GM23248 (cell line): Measurements from ENCODE around the gene PHLPP1. TPM values are rescaled to one million over a fixed set of nuclear protein-coding genes. Genes with fewer than 3 reads are reported as not detected.

Experiments
- DNase-seq: peaks from one replicate; pipeline ENCODE4 v3.0.0-alpha.2; 2015
- H2AFZ ChIP-seq: fragments of 200-600 bp; sonication (generic); 2 replicates; pipeline ENCODE4 v1.6.1; 2016; ENCODE audit warnings: antibody characterized with exemption
- H3F3A ChIP-seq: fragments of 200-600 bp; sonication (generic); 2 replicates; pipeline ENCODE4 v1.6.1; 2016; ENCODE audit warnings: mild to moderate bottlenecking, antibody characterized with exemption, mixed run types; ENCODE audit not compliant: insufficient read depth
- H3K27ac ChIP-seq: fragments of 200-600 bp; sonication (generic); 2 replicates; pipeline ENCODE4 v1.5.1; 2016; ENCODE audit warnings: mild to moderate bottlenecking
- H3K27me3 ChIP-seq: fragments of 200-600 bp; sonication (generic); replicated peaks from 2 replicates; pipeline ENCODE4 v1.6.1; 2016; ENCODE audit warnings: mild to moderate bottlenecking; ENCODE audit not compliant: insufficient read depth
- H3K36me3 ChIP-seq: fragments of 200-600 bp; sonication (generic); 2 replicates; pipeline ENCODE4 v1.6.1; 2016; ENCODE audit warnings: low read depth, mild to moderate bottlenecking
- H3K4me1 ChIP-seq: fragments of 200-600 bp; sonication (generic); 2 replicates; pipeline ENCODE4 v1.6.1; 2016; ENCODE audit warnings: mild to moderate bottlenecking; ENCODE audit not compliant: insufficient read depth
- H3K4me2 ChIP-seq: fragments of 200-600 bp; sonication (generic); one replicate; pipeline ENCODE4 v1.6.1; 2016; ENCODE audit warnings: mild to moderate bottlenecking; ENCODE audit not compliant: unreplicated experiment
- H3K4me3 ChIP-seq: fragments of 200-600 bp; sonication (generic); 2 replicates; pipeline ENCODE4 v1.5.1; 2016; ENCODE audit warnings: mild to moderate bottlenecking
- H3K79me2 ChIP-seq: fragments of 200-600 bp; sonication (generic); 2 replicates; pipeline ENCODE4 v1.6.1; 2016; ENCODE audit warnings: mild to moderate bottlenecking; ENCODE audit not compliant: insufficient read depth
- H3K9ac ChIP-seq: fragments of 200-600 bp; sonication (generic); 2 replicates; pipeline ENCODE4 v1.6.1; 2016; ENCODE audit warnings: mild to moderate bottlenecking
- H3K9me2 ChIP-seq: fragments of 200-600 bp; sonication (generic); 2 replicates; pipeline ENCODE4 v1.6.1; 2016; ENCODE audit warnings: mixed run types, mild to moderate bottlenecking, moderate library complexity; ENCODE audit not compliant: insufficient read depth
- H3K9me3 ChIP-seq: fragments of 200-600 bp; sonication (generic); one replicate; pipeline ENCODE4 v1.6.1; 2017; ENCODE audit warnings: low read depth
- H4K20me1 ChIP-seq: fragments of 200-600 bp; sonication (generic); 2 replicates; pipeline ENCODE4 v1.6.0; 2016; ENCODE audit not compliant: insufficient read depth
- EZH2 ChIP-seq: fragments of 200-600 bp; sonication (generic); IDR thresholded peaks from 2 replicates; pipeline ENCODE4 v1.6.1; 2018; ENCODE audit warnings: antibody characterized with exemption, mild to moderate bottlenecking; ENCODE audit not compliant: insufficient read depth, poor library complexity, severe bottlenecking
- EZH2phosphoT487 ChIP-seq: fragments of 200-600 bp; sonication (generic); IDR thresholded peaks from 2 replicates; pipeline ENCODE4 v1.6.1; 2018; ENCODE audit warnings: antibody characterized with exemption, moderate library complexity, mild to moderate bottlenecking, low read depth; ENCODE audit not compliant: insufficient read depth
- WGBS, 2 experiments: methylation state at CpG; one replicate each; pipeline ENCODE4 v1.1.6; 2015 to 2017; ENCODE audit warnings: low lambda C conversion rate in 2 of 2, low coverage in 1 of 2; ENCODE audit errors: missing lambda C conversion rate in 2 of 2; 5-methylcytosine and 5-hydroxymethylcytosine counted together
- in situ Hi-C: fragments of 300-500 bp; cut with MboI; formaldehyde crosslinking; loops from 2 replicates; pipeline ENCODE4 v1.15.0; 2020
- polyA plus RNA-seq: library from polyadenylated mRNA; unstranded; fragments of >200 nt; fragmentation: Nextera tagmentation; extraction: Ambion mirVana; gene quantifications from 2 replicates; pipeline ENCODE4 v1.2.1, GENCODE V29; 2016
- total RNA-seq: library from RNA; depleted of rRNA; stranded (reverse); fragments of >200 nt; shearing (Covaris generic); gene quantifications from 2 replicates; pipeline ENCODE4 v1.2.3, GENCODE V29; 2014

Gene PHLPP1
- total and polyA plus RNA-seq, 2 experiments from 2014 or later, result 1.1 to 6.8 TPM

GRCh38 chr18:62881509-62882016 is 166.2 kb downstream of the PHLPP1 start:
- peak overlapping the region; percentile 16; the same call in 1 of the 2 replicates for H3K9ac ChIP-seq
- in situ Hi-C loops, result no loop called here
- TF ChIP-seq EZH2, result no peak
- TF ChIP-seq EZH2phosphoT487, result no peak
- H3K79me2 ChIP-seq, result no peaks in the 10 kb centered on the region
- H3K27ac ChIP-seq, result peak overlapping the region; percentile 58
- H3K4me2 ChIP-seq, result peak overlapping the region; percentile 81
- H3F3A ChIP-seq, result peaks cover 22% of the 10 kb centered on the region
- no peaks in the 10 kb centered on the region for H3K9me3 ChIP-seq
- peak overlapping the region; percentile 50 for H3K4me3 ChIP-seq
- peak; percentile 97 for DNase-seq
- no peaks in the 10 kb centered on the region for H4K20me1 ChIP-seq
- WGBS, 2 experiments, result 7 to 10% methylated on average over 4 of the region's 4 CpGs
- H2AFZ ChIP-seq, result peak overlapping the region; percentile 32; the same call in 1 of the 2 replicates
- H3K9me2 ChIP-seq, result no peaks in the 10 kb centered on the region
- H3K4me1 ChIP-seq, result peaks cover 46% of the 10 kb centered on the region
- H3K36me3 ChIP-seq, result no peaks in the 10 kb centered on the region
- H3K27me3 ChIP-seq, result no peaks in the 10 kb centered on the region

- no peak for DNase-seq
- H4K20me1 ChIP-seq, result no peaks in the 10 kb centered on the region
- no peak overlapping the region for H3K27ac ChIP-seq
- H3K79me2 ChIP-seq, result no peaks in the 10 kb centered on the region
- H2AFZ ChIP-seq, result no peak overlapping the region
- no peaks in the 10 kb centered on the region for H3K27me3 ChIP-seq
- no peaks in the 10 kb centered on the region for H3K9me3 ChIP-seq
- in situ Hi-C loops, result no loop called here
- H3K9ac ChIP-seq, result no peak overlapping the region
- WGBS, 2 experiments, result 85 to 86% methylated on average over 6 of the region's 6 CpGs
- no peak overlapping the region for H3K4me3 ChIP-seq
- H3K4me2 ChIP-seq, result no peak overlapping the region
- no peaks in the 10 kb centered on the region for H3F3A ChIP-seq
- no peaks in the 10 kb centered on the region for H3K36me3 ChIP-seq
- TF ChIP-seq EZH2phosphoT487 (no peak), EZH2 (no peak)
- peaks cover 21% of the 10 kb centered on the region for H3K4me1 ChIP-seq
- H3K9me2 ChIP-seq, result no peaks in the 10 kb centered on the region
Observed at GRCh38 chr18:62883937-62884735, 168.8 kb downstream of the PHLPP1 start.

GRCh38 chr18:62885804-62886203 is 170.5 kb downstream of the PHLPP1 start:
- Histone ChIP-seq H3K4me1 (peaks cover 17% of the 10 kb centered on the region), H3K79me2 (no peaks in the 10 kb centered on the region), H3K27ac (no peak overlapping the region), H3K27me3 (no peaks in the 10 kb centered on the region), H3K4me3 (no peak overlapping the region), H3F3A (no peaks in the 10 kb centered on the region), H3K36me3 (no peaks in the 10 kb centered on the region), H4K20me1 (no peaks in the 10 kb centered on the region), H2AFZ (no peak overlapping the region), H3K9me2 (no peaks in the 10 kb centered on the region), H3K9ac (no peak overlapping the region), H3K4me2 (no peak overlapping the region), H3K9me3 (no peaks in the 10 kb centered on the region)
- no peak for DNase-seq
- in situ Hi-C loops, result no loop called here
- 97 to 98% methylated on average over 3 of the region's 3 CpGs for WGBS, 2 experiments
- TF ChIP-seq EZH2 (no peak), EZH2phosphoT487 (no peak)

- no peak for DNase-seq
- no peaks in the 10 kb centered on the region for H3K9me2 ChIP-seq
Observed at GRCh38 chr18:62894681-62895390, 179.5 kb downstream of the PHLPP1 start.

More at GRCh38 chr18:62894681-62895390, 179.5 kb downstream of the PHLPP1 start:
- no peaks in the 10 kb centered on the region for H3K36me3 ChIP-seq
- H3K9ac ChIP-seq, result no peak overlapping the region
- no peak overlapping the region for H3K4me3 ChIP-seq
- H3K27ac ChIP-seq, result no peak overlapping the region
- H2AFZ ChIP-seq, result no peak overlapping the region
- in situ Hi-C loops, result no loop called here
- peaks cover 21% of the 10 kb centered on the region for H3K4me1 ChIP-seq
- no peaks in the 10 kb centered on the region for H3K9me3 ChIP-seq
- H4K20me1 ChIP-seq, result no peaks in the 10 kb centered on the region
- TF ChIP-seq EZH2 (no peak), EZH2phosphoT487 (no peak)
- H3F3A ChIP-seq, result no peaks in the 10 kb centered on the region
- H3K4me2 ChIP-seq, result peak overlapping the region; percentile 23
- H3K27me3 ChIP-seq, result no peaks in the 10 kb centered on the region
- WGBS, 2 experiments, result 81 to 86% methylated on average over 6 of the region's 6 CpGs
- H3K79me2 ChIP-seq, result no peaks in the 10 kb centered on the region
